ENCODE measurements around the gene DCLK1.
A peak's percentile ranks its signal among the peaks of the same experiment; 100 is the strongest.
"Not testable (repeated sequence)": the region's sequence is repeated elsewhere in the genome, so short reads cannot be mapped to it uniquely, and the experiment has no call there.

Gene DCLK1

DNA sequence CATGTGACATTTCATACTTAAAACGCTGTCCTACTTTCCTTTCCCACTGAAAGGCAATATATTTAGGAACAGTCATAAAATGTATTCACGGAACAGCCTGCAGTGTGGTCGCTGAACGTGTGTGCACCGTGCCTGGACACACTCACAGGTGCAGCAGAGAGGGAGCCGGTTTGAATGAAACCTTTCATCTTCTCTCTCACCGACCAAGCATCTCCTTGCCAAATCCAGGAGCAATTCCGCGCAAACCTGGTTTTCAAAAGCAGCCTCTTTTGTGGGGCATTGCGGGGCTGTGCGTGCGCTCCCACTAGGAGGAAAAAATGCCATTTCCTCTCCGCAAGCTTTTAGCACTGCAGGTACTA, 1.0 kb downstream of the DCLK1 start:
- no peaks in the 10 kb centered on the region for H3K36me3 ChIP-seq (ENCODE audit: control insufficient read depth, insufficient read depth, low read length)
- H3K27me3 ChIP-seq (ENCODE audit: control insufficient read depth, insufficient read depth, low read length) = peaks cover 38% of the 10 kb centered on the region
- no peak overlapping the region for H3K9ac ChIP-seq (ENCODE audit: low read depth, low read length)
- H3K4me3 ChIP-seq (ENCODE audit: low read depth, low read length) = peak overlapping the region; percentile 75
- H3K9me3 ChIP-seq (ENCODE audit: control insufficient read depth, insufficient read depth, low read length) = no peaks in the 10 kb centered on the region
- H3K4me1 ChIP-seq (ENCODE audit: control insufficient read depth, insufficient read depth, low read length) = peaks cover 10% of the 10 kb centered on the region

DNA sequence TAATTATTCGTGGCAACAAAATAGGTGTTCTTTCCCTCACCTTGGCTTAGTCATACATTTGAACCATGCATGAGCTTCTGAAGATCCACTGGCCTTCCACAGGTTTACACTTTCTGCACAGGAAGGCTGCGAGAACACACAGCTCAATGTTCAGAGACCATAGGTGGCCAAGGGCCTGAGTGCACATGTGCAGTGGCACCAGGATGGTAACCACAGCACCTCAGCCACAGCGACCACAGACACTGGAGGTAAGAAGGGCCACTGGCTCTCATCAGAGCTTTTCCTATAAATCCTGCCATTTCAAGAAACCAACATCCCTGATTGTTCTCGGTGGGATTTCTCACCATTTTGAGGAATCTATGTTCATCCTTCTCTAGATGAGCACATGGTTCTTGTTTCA, 1.6 kb downstream of the DCLK1 start:
- peaks cover 38% of the 10 kb centered on the region for H3K27me3 ChIP-seq (ENCODE audit: control insufficient read depth, insufficient read depth, low read length)
- H3K9ac ChIP-seq (ENCODE audit: low read depth, low read length) = no peak overlapping the region
- H3K36me3 ChIP-seq (ENCODE audit: control insufficient read depth, insufficient read depth, low read length) = no peaks in the 10 kb centered on the region
- peak overlapping the region; percentile 75 for H3K4me3 ChIP-seq (ENCODE audit: low read depth, low read length)
- peaks cover 10% of the 10 kb centered on the region for H3K4me1 ChIP-seq (ENCODE audit: control insufficient read depth, insufficient read depth, low read length)
- no peaks in the 10 kb centered on the region for H3K9me3 ChIP-seq (ENCODE audit: control insufficient read depth, insufficient read depth, low read length)

DNA sequence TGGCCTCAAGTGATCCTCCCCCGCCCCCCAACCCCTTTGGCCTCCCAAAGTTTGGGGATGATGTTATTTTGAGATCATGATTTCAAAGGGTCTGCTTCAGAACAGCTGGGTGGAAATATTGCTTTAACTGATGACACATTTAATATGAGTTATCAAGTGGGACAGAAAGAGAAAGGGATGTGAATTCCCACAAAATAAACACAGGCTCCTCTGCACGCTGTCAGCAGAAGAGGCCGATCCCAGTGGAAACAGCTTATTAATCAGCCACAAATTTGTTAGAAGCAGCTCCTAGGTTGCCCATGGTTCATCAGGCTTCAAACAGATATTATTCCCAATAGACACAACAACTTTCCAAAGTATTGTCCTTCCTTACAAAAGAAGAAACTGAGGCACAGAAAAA, 4.7 kb downstream of the DCLK1 start:
- Histone ChIP-seq H3K4me3 (ENCODE audit: low read depth, low read length) (no peak overlapping the region), H3K9me3 (ENCODE audit: control insufficient read depth, insufficient read depth, low read length) (no peaks in the 10 kb centered on the region), H3K9ac (ENCODE audit: low read depth, low read length) (no peak overlapping the region), H3K36me3 (ENCODE audit: control insufficient read depth, insufficient read depth, low read length) (no peaks in the 10 kb centered on the region), H3K27me3 (ENCODE audit: control insufficient read depth, insufficient read depth, low read length) (peaks cover 24% of the 10 kb centered on the region), H3K4me1 (ENCODE audit: control insufficient read depth, insufficient read depth, low read length) (peaks cover 4% of the 10 kb centered on the region)

DNA sequence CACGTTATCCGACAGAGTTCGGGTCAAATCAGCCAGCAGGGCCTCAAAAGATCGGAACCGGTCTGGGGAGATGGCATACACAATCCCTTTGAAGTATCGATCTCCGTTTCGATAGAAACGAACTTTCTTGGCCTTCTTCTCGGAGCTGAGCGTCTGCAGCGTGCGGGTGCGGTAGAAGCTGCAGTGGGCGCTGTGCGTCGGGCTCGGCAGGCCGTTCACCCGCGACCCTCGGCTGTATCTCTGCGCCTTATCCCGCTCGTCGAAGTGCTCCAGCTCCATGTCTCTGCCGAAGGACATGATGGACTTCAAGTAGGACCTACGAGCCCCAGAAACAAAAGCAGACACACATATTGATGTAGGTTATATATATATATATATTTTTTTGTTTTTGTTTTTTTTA, 5.3 kb downstream of the DCLK1 start:
- H3K9ac ChIP-seq (ENCODE audit: low read depth, low read length) = no peak overlapping the region
- H3K4me1 ChIP-seq (ENCODE audit: control insufficient read depth, insufficient read depth, low read length) = peaks cover 3% of the 10 kb centered on the region
- no peaks in the 10 kb centered on the region for H3K9me3 ChIP-seq (ENCODE audit: control insufficient read depth, insufficient read depth, low read length)
- H3K4me3 ChIP-seq (ENCODE audit: low read depth, low read length) = no peak overlapping the region
- H3K36me3 ChIP-seq (ENCODE audit: control insufficient read depth, insufficient read depth, low read length) = no peaks in the 10 kb centered on the region
- peaks cover 23% of the 10 kb centered on the region for H3K27me3 ChIP-seq (ENCODE audit: control insufficient read depth, insufficient read depth, low read length)

DNA sequence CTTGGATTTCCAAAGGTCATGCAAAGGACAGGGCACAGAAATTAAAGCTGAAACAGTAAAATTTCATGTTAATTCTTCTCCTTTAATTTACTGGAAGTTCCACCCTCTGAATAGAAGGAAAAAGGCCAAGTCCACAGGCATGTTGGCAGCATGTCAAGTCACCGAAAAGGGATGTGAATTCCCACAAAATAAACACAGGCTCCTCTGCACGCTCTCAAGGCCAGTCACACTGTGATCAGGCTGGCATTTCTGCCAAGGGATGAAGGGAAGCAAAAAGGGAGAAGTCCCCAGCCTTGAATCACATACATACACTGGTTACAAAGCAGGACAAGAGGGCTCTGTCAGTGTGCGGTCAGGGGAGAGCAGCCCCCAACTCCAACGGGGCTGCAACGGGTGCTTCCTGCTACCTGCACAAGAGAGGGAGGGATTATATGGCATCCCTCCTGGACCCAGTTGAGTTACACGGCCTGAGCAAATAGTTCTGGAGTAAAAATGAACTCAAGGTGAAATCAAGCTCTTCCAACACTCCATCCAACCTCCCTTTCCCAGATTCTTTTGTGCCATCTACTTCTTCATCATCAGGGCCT, 6.9 kb downstream of the DCLK1 start:
- no peak overlapping the region for H3K4me3 ChIP-seq (ENCODE audit: low read depth, low read length)

DNA sequence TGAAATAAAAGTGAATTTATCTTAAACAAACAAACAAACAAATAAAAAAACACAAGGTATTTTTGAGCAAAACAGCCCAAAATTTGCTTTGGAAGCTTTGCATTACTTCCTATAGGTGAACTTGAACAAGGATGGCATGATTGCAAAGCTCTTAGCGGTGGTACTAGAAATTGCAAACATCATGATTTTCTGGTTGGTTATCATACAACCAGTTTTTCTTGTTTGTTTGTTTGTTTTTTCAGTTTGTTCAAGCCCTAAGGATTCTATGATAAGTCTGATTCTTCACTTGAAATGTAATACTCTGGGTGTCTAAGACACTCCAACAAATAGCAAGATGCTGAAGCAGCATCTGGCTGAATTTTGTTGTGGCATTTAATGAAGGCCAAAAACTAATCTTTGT, 15.9 kb downstream of the DCLK1 start:
- Histone ChIP-seq H3K27me3 (ENCODE audit: control insufficient read depth, insufficient read depth, low read length) (no peaks in the 10 kb centered on the region), H3K9ac (ENCODE audit: low read depth, low read length) (no peak overlapping the region), H3K4me3 (ENCODE audit: low read depth, low read length) (no peak overlapping the region), H3K4me1 (ENCODE audit: control insufficient read depth, insufficient read depth, low read length) (peaks cover 2% of the 10 kb centered on the region), H3K9me3 (ENCODE audit: control insufficient read depth, insufficient read depth, low read length) (no peaks in the 10 kb centered on the region), H3K36me3 (ENCODE audit: control insufficient read depth, insufficient read depth, low read length) (no peaks in the 10 kb centered on the region)

More for the DNA sequence above, 6.9 kb downstream of the DCLK1 start:
- no peaks in the 10 kb centered on the region for H3K36me3 ChIP-seq (ENCODE audit: control insufficient read depth, insufficient read depth, low read length)
- no peaks in the 10 kb centered on the region for H3K9me3 ChIP-seq (ENCODE audit: control insufficient read depth, insufficient read depth, low read length)
- H3K9ac ChIP-seq (ENCODE audit: low read depth, low read length) = no peak overlapping the region
- H3K27me3 ChIP-seq (ENCODE audit: control insufficient read depth, insufficient read depth, low read length) = peaks cover 11% of the 10 kb centered on the region
- H3K4me1 ChIP-seq (ENCODE audit: control insufficient read depth, insufficient read depth, low read length) = no peaks in the 10 kb centered on the region

DNA sequence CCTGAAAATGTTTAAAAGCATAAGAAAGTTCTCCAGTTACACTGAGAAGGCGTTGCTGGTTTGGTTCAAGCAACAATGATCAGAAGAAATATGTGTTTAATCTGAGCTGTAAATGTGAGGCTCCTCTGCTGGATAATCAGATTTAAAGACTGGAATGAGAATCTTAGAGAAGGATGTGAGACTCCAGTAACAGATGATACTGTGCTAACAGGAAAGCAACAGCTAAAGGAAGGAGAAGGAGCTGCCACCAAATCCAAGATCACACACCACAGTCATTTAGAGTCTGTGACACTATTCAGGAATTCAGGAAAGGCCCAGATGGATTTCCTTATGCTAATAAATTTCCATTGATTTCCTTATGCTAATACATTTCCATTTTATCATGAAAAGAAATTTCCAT, 16.9 kb downstream of the DCLK1 start:
- no peaks in the 10 kb centered on the region for H3K36me3 ChIP-seq (ENCODE audit: control insufficient read depth, insufficient read depth, low read length)
- peaks cover 2% of the 10 kb centered on the region for H3K4me1 ChIP-seq (ENCODE audit: control insufficient read depth, insufficient read depth, low read length)
- no peak overlapping the region for H3K4me3 ChIP-seq (ENCODE audit: low read depth, low read length)
- no peaks in the 10 kb centered on the region for H3K27me3 ChIP-seq (ENCODE audit: control insufficient read depth, insufficient read depth, low read length)
- H3K9ac ChIP-seq (ENCODE audit: low read depth, low read length) = no peak overlapping the region
- no peaks in the 10 kb centered on the region for H3K9me3 ChIP-seq (ENCODE audit: control insufficient read depth, insufficient read depth, low read length)

DNA sequence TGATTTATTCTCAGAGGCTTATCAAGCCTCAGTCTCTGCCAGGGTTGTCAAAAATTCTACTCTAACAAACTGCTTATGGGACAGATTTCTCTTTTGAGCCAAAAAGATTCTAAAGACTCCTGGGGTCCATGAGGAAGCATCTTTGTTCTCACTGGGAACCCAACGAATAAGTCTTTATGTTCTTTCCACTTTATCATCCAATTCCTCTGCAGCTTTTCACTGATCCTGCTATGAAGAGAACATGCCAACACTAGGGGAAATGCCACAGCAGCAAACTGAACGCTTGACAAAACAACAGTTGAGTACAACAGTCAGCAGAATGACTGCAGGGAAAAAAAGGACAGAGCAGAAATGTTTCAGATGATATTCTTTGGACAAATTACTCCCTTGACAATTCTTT, 22.2 kb downstream of the DCLK1 start:
- no peak overlapping the region for H3K9ac ChIP-seq (ENCODE audit: low read depth, low read length)
- no peaks in the 10 kb centered on the region for H3K36me3 ChIP-seq (ENCODE audit: control insufficient read depth, insufficient read depth, low read length)
- H3K27me3 ChIP-seq (ENCODE audit: control insufficient read depth, insufficient read depth, low read length) = no peaks in the 10 kb centered on the region
- H3K4me3 ChIP-seq (ENCODE audit: low read depth, low read length) = no peak overlapping the region
- no peaks in the 10 kb centered on the region for H3K9me3 ChIP-seq (ENCODE audit: control insufficient read depth, insufficient read depth, low read length)
- H3K4me1 ChIP-seq (ENCODE audit: control insufficient read depth, insufficient read depth, low read length) = no peaks in the 10 kb centered on the region

DNA sequence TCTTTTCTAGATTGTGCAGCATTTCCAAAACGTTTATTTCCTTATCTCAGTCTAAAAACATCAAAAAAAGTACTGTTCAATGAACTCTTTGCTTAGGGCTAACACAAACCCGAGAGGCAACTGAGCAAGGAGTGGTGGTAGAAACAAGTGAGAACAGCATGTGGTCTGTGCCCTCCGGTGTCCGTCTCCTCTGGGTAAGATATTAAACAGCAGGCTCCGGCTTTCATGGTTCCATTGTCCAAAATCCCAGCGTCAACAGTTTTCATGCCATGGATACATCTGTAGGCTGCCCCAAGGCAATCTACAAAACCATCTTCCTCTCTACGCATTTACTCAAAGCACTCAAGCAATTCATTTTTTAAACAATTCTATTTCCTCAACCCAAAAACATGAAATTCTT, 22.8 kb downstream of the DCLK1 start:
- no peaks in the 10 kb centered on the region for H3K36me3 ChIP-seq (ENCODE audit: control insufficient read depth, insufficient read depth, low read length)
- H3K27me3 ChIP-seq (ENCODE audit: control insufficient read depth, insufficient read depth, low read length) = no peaks in the 10 kb centered on the region
- H3K9ac ChIP-seq (ENCODE audit: low read depth, low read length) = no peak overlapping the region
- no peaks in the 10 kb centered on the region for H3K9me3 ChIP-seq (ENCODE audit: control insufficient read depth, insufficient read depth, low read length)
- H3K4me3 ChIP-seq (ENCODE audit: low read depth, low read length) = no peak overlapping the region
- no peaks in the 10 kb centered on the region for H3K4me1 ChIP-seq (ENCODE audit: control insufficient read depth, insufficient read depth, low read length)

DNA sequence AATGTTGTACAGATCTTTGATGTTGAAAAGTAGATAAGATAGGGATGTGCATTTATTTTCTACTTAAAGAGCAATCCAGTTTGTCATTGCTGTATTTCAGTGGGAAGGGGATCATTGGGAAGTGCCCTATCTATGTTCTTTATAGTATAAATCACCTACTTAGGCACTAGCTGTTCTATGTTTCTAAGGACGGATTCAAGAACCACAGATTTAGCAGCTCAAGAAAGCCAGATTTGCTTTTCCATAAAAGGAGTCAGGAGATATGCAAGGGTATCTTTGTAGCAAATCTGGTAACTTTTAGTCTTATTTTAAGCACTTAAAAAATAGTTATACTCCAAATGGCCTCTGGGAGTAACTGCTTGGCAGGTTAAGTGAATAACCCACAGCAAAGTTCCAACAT, 23.7 kb downstream of the DCLK1 start:
- H3K9me3 ChIP-seq (ENCODE audit: control insufficient read depth, insufficient read depth, low read length) = no peaks in the 10 kb centered on the region
- no peaks in the 10 kb centered on the region for H3K4me1 ChIP-seq (ENCODE audit: control insufficient read depth, insufficient read depth, low read length)
- H3K36me3 ChIP-seq (ENCODE audit: control insufficient read depth, insufficient read depth, low read length) = no peaks in the 10 kb centered on the region
- H3K9ac ChIP-seq (ENCODE audit: low read depth, low read length) = no peak overlapping the region
- H3K27me3 ChIP-seq (ENCODE audit: control insufficient read depth, insufficient read depth, low read length) = no peaks in the 10 kb centered on the region
- H3K4me3 ChIP-seq (ENCODE audit: low read depth, low read length) = no peak overlapping the region

DNA sequence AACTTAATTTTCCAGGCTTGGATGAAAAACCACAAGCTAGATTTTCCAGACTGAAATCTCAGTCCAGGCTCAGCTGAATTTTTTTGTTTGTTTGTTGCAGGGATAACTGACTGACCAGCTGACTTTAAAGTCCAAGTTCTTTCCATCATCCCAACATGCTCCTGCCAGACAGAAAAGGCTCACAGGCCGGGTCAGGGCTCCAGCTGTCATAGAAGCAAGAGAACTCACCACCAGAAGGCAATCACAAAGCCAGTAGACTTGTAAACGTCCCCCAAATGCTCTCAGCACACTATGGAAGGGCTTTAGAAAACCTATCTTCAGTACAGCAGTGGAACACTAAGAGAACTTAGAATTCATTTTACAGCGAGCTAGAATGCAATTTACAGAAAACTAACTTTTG, 25.5 kb downstream of the DCLK1 start:
- Histone ChIP-seq H3K9me3 (ENCODE audit: control insufficient read depth, insufficient read depth, low read length) (no peaks in the 10 kb centered on the region), H3K36me3 (ENCODE audit: control insufficient read depth, insufficient read depth, low read length) (no peaks in the 10 kb centered on the region), H3K4me3 (ENCODE audit: low read depth, low read length) (no peak overlapping the region), H3K4me1 (ENCODE audit: control insufficient read depth, insufficient read depth, low read length) (no peaks in the 10 kb centered on the region), H3K9ac (ENCODE audit: low read depth, low read length) (no peak overlapping the region), H3K27me3 (ENCODE audit: control insufficient read depth, insufficient read depth, low read length) (no peaks in the 10 kb centered on the region)

DNA sequence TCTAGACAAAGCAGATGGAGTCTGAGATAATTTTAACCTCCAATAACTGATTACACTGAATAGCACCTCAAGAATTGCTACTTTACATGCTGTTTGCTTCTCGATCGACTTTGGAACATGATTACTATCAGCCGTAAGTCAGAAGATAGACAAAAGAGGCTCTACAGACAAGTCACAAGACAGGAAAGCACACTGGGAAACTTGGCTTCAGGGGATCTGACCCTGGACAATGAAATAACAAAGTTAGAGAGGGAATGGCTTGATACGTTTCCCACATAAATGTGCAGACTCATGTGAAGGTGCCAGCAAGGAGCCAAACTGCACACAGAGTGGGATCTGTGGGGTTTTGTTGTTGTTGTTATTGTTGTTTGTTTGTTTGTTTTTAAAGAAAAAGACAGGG, 28.5 kb downstream of the DCLK1 start:
- H3K9ac ChIP-seq (ENCODE audit: low read depth, low read length) = no peak overlapping the region
- H3K4me1 ChIP-seq (ENCODE audit: control insufficient read depth, insufficient read depth, low read length) = peaks cover 4% of the 10 kb centered on the region
- no peaks in the 10 kb centered on the region for H3K9me3 ChIP-seq (ENCODE audit: control insufficient read depth, insufficient read depth, low read length)
- no peaks in the 10 kb centered on the region for H3K36me3 ChIP-seq (ENCODE audit: control insufficient read depth, insufficient read depth, low read length)
- H3K4me3 ChIP-seq (ENCODE audit: low read depth, low read length) = no peak overlapping the region
- no peaks in the 10 kb centered on the region for H3K27me3 ChIP-seq (ENCODE audit: control insufficient read depth, insufficient read depth, low read length)

DNA sequence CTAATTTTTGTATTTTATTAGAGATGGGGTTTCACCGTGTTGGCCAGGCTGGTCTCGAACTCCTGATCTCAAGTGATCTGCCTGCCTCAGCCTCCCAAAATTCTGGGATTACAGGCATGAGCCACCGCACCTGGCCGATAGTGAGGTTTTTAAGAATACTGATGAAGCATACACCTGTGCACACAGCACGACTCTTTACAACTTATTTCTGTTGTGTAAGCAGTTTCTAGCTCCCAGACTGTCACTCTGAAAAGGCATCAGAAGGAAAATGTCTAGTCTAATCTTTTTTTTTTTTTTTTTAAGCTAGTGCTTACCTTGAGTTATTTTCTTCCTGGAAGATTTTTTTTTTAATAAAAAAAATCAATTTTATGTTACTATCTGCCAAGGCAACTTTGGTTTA, 29.3 kb downstream of the DCLK1 start:
- not testable (repeated sequence) for H3K27me3 ChIP-seq (ENCODE audit: control insufficient read depth, insufficient read depth, low read length); H3K9me3 ChIP-seq (ENCODE audit: control insufficient read depth, insufficient read depth, low read length); H3K36me3 ChIP-seq (ENCODE audit: control insufficient read depth, insufficient read depth, low read length); H3K9ac ChIP-seq (ENCODE audit: low read depth, low read length); H3K4me3 ChIP-seq (ENCODE audit: low read depth, low read length); H3K4me1 ChIP-seq (ENCODE audit: control insufficient read depth, insufficient read depth, low read length)
